ENCODE results near the gene SLC17A9.

The SLC17A9 gene

GRCh38 chr20:62984666-62985443, 32.3 kb downstream of the SLC17A9 start:
- DNase-seq: no peak

GRCh38 chr20:62985444-62985778, 32.9 kb downstream of the SLC17A9 start:
- DNase-seq: no peak

GRCh38 chr20:62986257-62986800, 33.8 kb downstream of the SLC17A9 start:
- no peak for DNase-seq

GRCh38 chr20:62987114-62987513, 34.6 kb downstream of the SLC17A9 start:
- no peak for DNase-seq

GRCh38 chr20:62989201-62989601, 36.7 kb downstream of the SLC17A9 start:
- no peak for DNase-seq

GRCh38 chr20:62990306-62990825, 37.9 kb downstream of the SLC17A9 start:
- DNase-seq: no peak

GRCh38 chr20:62991196-62991807, 38.8 kb downstream of the SLC17A9 start:
- DNase-seq: no peak

- DNase-seq: no peak
Observed at GRCh38 chr20:62991863-62992262, 39.4 kb downstream of the SLC17A9 start.

- DNase-seq: no peak
Observed at GRCh38 chr20:62993856-62994494, 41.5 kb downstream of the SLC17A9 start.

GRCh38 chr20:62994869-62995281, 42.4 kb downstream of the SLC17A9 start:
- DNase-seq: no peak

GRCh38 chr20:62995481-62995880, 43.0 kb downstream of the SLC17A9 start:
- no peak for DNase-seq

GRCh38 chr20:62995898-62996595, 43.5 kb downstream of the SLC17A9 start:
- DNase-seq: no peak

GRCh38 chr20:62996596-62996982, 44.1 kb downstream of the SLC17A9 start:
- DNase-seq: no peak

- DNase-seq: no peak
Observed at GRCh38 chr20:62997417-62998035, 45.0 kb downstream of the SLC17A9 start.

- DNase-seq: no peak
Observed at GRCh38 chr20:62998449-62998848, 45.9 kb downstream of the SLC17A9 start.

GRCh38 chr20:62999580-62999979, 47.1 kb downstream of the SLC17A9 start:
- DNase-seq: no peak

GRCh38 chr20:63000036-63000435, 47.5 kb downstream of the SLC17A9 start:
- DNase-seq: no peak

GRCh38 chr20:63000958-63001357, 48.4 kb downstream of the SLC17A9 start:
- DNase-seq: no peak

GRCh38 chr20:63002511-63002910, 50.0 kb downstream of the SLC17A9 start:
- DNase-seq: no peak

- DNase-seq: no peak
Observed at GRCh38 chr20:63003546-63003945, 51.0 kb downstream of the SLC17A9 start.

- no peak for DNase-seq
Observed at GRCh38 chr20:63004607-63005364, 52.3 kb downstream of the SLC17A9 start.

GRCh38 chr20:63005365-63005861, 52.9 kb downstream of the SLC17A9 start:
- no peak for DNase-seq

All from CD4-positive, alpha-beta T cell treated with Interleukin-12 subunit alpha and Interleukin-12 subunit beta, for 1 hour (primary cell).